ENCODE results near the gene SPC24. TPM values are rescaled to one million over a fixed set of nuclear protein-coding genes. Genes with fewer than 3 reads are reported as not detected.

The SPC24 gene
- total RNA-seq, 1 experiment from 2014 or later, result 59.2 TPM

- H4K20me1 ChIP-seq (ENCODE audit: insufficient read depth), result no peaks in the 10 kb centered on the region; the same call in 1 of the 2 replicates
- no peaks in the 10 kb centered on the region for H3K79me2 ChIP-seq (ENCODE audit: low read depth)
- H3K27ac ChIP-seq, result peak overlapping the region; percentile 79
- DNase-seq, result peak; percentile 86 to 87
- peaks cover 65% of the 10 kb centered on the region for H3K4me1 ChIP-seq (replicated peaks; ENCODE audit: insufficient read depth)
- no peaks in the 10 kb centered on the region for H3K9me3 ChIP-seq (ENCODE audit: insufficient read depth, low read depth)
- H2AFZ ChIP-seq, result no peak overlapping the region
- intact Hi-C loops (cut with micrococcal nuclease; ENCODE audit: unreplicated experiment), result loop anchor here (5.0 to 10.0 kb wide), 3 partner anchors 46 to 266 kb away; partner anchors contain the start of gene CARM1
- H3K27me3 ChIP-seq (ENCODE audit: insufficient read depth, low read depth), result no peaks in the 10 kb centered on the region
- ChIA-PET CTCF (interaction anchor here (0.5 to 1.2 kb wide), 4 partner anchors 65 to 735 kb away, joined by 3 to 9 read pairs (median 6); no protein-coding TSS in a partner anchor), POLR2A (ENCODE audit: unreplicated experiment) (interaction anchor here (0.6 to 0.7 kb wide), 3 partner anchors 59 to 1472 kb away, joined by 4 to 17 read pairs (median 6); no protein-coding TSS in a partner anchor)
- TF ChIP-seq CTCF (conservative IDR thresholded peaks at IDR 0.05) (no peak), EZH2 (IDR thresholded peaks at IDR 0.05; ENCODE audit: low read depth) (no peak)
- H3K9me2 ChIP-seq (ENCODE audit: insufficient read depth), result no peaks in the 10 kb centered on the region
- H3K4me3 ChIP-seq, result peak overlapping the region; percentile 10; the same call in 1 of the 2 replicates
- no TSS peak for BruUV-seq (replicated peaks)
- peaks cover 85% of the 10 kb centered on the region for H3F3A ChIP-seq (ENCODE audit: insufficient read depth, low read depth)
- peak overlapping the region; percentile 69 for H3K4me2 ChIP-seq
- no peaks in the 10 kb centered on the region for H3K36me3 ChIP-seq (ENCODE audit: low read depth)
These were observed 16.8 kb downstream of the SPC24 start for GRCh38 chr19:11138601-11139300.

GRCh38 chr19:11137542-11138384, 17.8 kb downstream of the SPC24 start:
- H2AFZ ChIP-seq, result no peak overlapping the region
- BruUV-seq (replicated peaks), result no TSS peak
- H3K27me3 ChIP-seq (ENCODE audit: insufficient read depth, low read depth), result no peaks in the 10 kb centered on the region
- intact Hi-C loops (cut with micrococcal nuclease; ENCODE audit: unreplicated experiment), result loop anchor here (1.0 to 10.0 kb wide), 5 partner anchors 45 to 450 kb away; partner anchors contain the start of gene CARM1
- H3K36me3 ChIP-seq (ENCODE audit: low read depth), result peaks cover 5% of the 10 kb centered on the region; the same call in 1 of the 2 replicates
- no peaks in the 10 kb centered on the region for H3K79me2 ChIP-seq (ENCODE audit: low read depth)
- TF ChIP-seq CTCF (conservative IDR thresholded peaks at IDR 0.05) (peak; percentile 80), EZH2 (IDR thresholded peaks at IDR 0.05; ENCODE audit: low read depth) (no peak)
- ChIA-PET CTCF (interaction anchor here (0.6 to 1.2 kb wide), 5 partner anchors 15 to 734 kb away, joined by 3 to 17 read pairs (median 3); no protein-coding TSS in a partner anchor), POLR2A (ENCODE audit: unreplicated experiment) (no interaction called here)
- H3F3A ChIP-seq (ENCODE audit: insufficient read depth, low read depth), result peaks cover 85% of the 10 kb centered on the region
- H3K4me2 ChIP-seq, result peak overlapping the region; percentile 69
- peaks cover 55% of the 10 kb centered on the region for H3K4me1 ChIP-seq (replicated peaks; ENCODE audit: insufficient read depth)
- peak overlapping the region; percentile 12; the same call in 1 of the 2 replicates for H3K4me3 ChIP-seq
- H3K27ac ChIP-seq, result peak overlapping the region; percentile 56
- peak; percentile 76 to 89 for DNase-seq
- no peaks in the 10 kb centered on the region for H3K9me2 ChIP-seq (ENCODE audit: insufficient read depth)
- peaks cover 3% of the 10 kb centered on the region; the same call in 1 of the 2 replicates for H4K20me1 ChIP-seq (ENCODE audit: insufficient read depth)
- H3K9me3 ChIP-seq (ENCODE audit: insufficient read depth, low read depth), result no peaks in the 10 kb centered on the region

Data from PC-9 (cell line).